HTERT RPE-1 (cell line): Measurements from ENCODE around the gene HOXD12.

Experiments used
- in situ Hi-C: fragments of 300-500 bp; cut with MboI; formaldehyde crosslinking; loops from 4 replicates; pipeline ENCODE4 v1.14.3; 2020; ENCODE audit warnings: low sequenced_read_pairs

HOXD12 gene

DNA sequence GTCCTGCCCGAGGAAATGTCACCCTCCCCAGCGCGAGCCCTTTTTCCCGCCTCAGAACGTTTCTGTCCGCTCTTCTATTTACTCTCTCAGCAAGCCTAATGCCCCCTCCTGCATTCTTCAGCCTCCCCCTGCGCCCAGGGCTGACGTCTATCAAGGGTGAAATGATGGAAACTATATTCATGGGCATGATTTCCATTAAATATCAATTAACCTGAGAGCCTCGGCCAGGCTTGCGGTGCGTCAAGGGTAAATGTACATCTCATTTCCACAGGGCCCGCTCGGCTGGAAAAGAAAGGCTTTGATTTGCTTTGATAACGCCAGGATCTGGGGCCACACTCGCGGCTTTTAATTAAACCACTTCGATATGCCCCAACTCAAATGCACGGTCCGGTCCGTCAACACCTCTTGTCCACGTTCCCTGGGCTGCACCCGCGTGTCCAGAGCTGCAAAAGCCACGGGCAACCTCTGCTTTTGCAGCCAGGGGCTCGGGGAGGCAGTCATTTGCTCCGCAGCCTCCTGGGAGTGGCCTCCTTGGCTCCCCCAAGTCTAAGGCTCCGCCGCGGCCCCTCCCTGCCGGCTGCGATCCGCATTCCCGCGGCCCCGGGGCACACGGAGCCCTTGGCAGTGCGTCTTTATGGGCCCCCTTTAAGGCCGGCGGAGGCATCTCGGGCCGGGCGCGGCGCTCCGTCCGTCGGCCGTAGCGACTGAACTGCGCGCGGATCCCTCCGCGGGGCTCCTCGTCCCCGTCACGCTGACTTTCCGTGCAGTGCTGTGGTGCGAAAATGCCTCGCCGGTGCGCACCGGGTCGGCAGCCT, 29.6 kb downstream of the HOXD12 start, which contains the start of gene HOXD8:
Gene HOXD8, plus strand, starts transcription at position 724 of the 815 bp plus-strand sequence. CDS start 662 bp downstream, outside the sequence.
- in situ Hi-C loops: loop anchor here (25.0 kb wide), 1 partner anchor 508 kb away; no protein-coding TSS in a partner anchor

DNA sequence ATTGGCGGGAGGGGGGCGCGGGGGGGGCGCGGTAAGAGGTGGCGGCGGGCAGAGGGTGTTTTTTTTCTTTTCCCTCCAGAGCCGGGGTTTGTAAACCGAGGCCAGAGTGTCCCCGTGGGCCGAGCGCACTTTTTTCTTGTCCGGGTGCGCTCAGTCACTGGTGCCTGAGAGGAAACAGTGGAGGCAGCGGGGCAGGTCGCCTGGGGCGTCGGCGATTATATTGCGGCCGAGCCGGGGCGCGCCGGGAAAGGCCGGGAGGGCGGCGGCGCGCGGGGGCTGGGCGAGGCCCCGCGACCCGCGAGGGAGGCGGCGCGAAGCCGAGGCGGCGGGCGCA, 30.2 kb downstream of the HOXD12 start:
- in situ Hi-C loops: loop anchor here (25.0 kb wide), 1 partner anchor 508 kb away; no protein-coding TSS in a partner anchor

GRCh38 chr2:176130147-176130956, 30.8 kb downstream of the HOXD12 start:
- in situ Hi-C loops: loop anchor here (25.0 kb wide), 1 partner anchor 507 kb away; no protein-coding TSS in a partner anchor

DNA sequence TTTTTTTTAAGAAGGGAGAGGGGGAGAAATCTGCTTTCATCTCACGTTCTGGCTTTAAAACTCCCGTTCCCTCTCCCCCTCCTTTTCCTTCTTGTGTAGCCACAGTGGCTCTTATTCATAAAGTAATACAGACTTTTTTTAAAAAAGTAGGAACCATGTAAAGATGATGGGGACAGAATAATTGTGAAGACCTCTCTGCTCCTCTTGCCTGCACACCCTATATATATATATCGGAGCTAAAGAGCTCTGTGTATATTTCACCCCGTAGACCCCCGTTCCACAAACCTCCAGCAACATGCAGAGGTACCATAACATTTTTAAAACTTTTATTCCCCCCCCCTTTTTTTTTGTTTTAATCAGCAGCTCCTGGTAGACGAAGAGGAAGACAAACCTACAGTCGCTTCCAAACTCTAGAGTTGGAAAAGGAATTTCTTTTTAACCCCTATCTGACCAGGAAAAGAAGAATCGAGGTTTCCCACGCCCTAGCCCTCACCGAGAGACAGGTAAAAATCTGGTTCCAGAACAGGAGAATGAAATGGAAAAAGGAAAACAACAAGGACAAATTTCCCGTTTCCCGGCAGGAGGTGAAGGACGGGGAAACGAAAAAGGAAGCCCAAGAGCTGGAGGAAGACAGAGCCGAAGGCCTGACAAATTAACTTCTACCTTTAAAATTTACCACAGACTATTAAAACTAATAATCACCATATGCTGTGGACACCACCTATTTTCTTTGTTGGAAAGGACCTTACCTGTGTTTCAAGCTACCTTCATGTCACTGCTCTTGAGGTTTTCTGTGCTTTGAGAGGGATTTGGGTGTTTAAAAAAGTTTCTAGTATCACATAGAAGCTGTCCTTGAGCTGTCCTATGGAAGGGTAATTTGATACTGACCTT, 31.6 kb downstream of the HOXD12 start:
- in situ Hi-C loops: loop anchor here (25.0 kb wide), 1 partner anchor 506 kb away; no protein-coding TSS in a partner anchor

DNA sequence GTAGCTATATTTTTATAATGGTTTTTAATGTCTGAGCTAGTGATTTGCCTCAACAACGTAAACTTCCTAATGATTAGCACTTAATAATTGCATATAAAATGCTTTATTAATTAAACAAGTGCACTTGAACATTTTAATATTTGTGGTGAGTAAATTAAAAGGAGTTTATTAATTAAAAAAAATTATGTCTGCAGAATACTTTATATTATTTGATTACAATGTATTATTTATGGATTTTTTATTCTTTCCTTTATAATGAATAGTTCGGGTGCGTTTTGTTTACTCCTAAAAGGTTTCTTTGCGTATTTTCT, 32.2 kb downstream of the HOXD12 start:
- in situ Hi-C loops: loop anchor here (25.0 kb wide), 1 partner anchor 505 kb away; no protein-coding TSS in a partner anchor

- in situ Hi-C loops: loop anchor here (25.0 kb wide), 1 partner anchor 505 kb away; no protein-coding TSS in a partner anchor
Measured at GRCh38 chr2:176132205-176133171, 32.9 kb downstream of the HOXD12 start.

DNA sequence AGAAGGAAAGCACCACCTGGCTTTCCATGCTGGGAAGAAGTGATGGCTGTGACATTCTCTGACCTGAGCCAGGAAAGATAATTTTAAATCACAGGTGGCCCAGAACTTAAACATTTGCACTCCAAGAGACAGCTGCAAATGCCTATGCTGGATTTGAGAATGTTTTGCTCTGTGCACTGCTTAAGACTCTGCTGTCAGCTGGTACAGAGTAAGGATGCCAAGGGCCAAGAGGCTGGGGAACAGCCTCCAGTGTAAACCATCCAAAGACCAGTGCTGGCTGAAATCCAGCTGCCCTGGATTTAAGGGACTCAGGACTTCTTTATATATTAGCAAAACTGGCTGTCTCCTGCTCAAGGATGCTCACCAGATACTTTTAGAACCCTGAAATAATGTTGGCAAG, 33.8 kb downstream of the HOXD12 start:
- in situ Hi-C loops: loop anchor here (25.0 kb wide), 1 partner anchor 504 kb away; no protein-coding TSS in a partner anchor

DNA sequence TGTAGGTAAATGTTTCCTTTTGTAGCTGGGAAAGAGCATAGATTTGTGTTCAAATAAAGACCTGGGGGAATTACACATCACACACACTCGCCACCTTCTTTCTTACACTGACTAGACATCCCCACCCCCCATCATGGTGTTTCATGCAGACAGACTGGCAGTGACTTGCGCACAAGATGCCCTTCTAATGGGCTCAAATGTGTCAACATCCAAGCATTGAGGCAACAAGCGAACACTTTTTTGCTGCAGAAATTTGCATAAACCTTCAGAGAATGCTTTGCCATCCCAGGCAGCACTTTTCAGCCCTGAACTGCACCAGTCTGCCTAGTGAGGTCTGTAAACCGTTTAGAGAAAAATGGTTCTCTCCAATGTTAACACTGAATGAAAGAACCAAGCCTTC, 34.4 kb downstream of the HOXD12 start:
- in situ Hi-C loops: loop anchor here (25.0 kb wide), 1 partner anchor 503 kb away; no protein-coding TSS in a partner anchor

DNA sequence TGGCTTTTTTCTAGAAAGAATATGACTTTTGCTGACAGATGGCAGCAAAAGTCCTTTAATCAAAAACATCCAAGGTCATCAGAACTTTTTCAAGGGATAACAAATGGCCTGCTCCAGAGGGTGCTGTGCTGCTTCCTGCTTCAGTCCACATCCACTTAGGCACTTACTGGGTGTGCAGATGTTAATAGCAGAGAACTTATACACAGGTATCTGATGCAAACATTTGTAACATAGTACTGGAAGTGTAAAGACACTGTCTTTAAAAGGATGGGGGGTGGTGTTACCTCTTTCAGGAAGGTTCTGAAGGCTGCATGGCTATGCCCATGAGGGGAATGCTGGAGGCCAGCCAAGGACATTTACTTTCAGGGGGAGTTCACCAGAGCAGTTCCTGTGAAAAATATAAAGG, 35.4 kb downstream of the HOXD12 start:
- in situ Hi-C loops: loop anchor here (25.0 kb wide), 1 partner anchor 502 kb away; no protein-coding TSS in a partner anchor

DNA sequence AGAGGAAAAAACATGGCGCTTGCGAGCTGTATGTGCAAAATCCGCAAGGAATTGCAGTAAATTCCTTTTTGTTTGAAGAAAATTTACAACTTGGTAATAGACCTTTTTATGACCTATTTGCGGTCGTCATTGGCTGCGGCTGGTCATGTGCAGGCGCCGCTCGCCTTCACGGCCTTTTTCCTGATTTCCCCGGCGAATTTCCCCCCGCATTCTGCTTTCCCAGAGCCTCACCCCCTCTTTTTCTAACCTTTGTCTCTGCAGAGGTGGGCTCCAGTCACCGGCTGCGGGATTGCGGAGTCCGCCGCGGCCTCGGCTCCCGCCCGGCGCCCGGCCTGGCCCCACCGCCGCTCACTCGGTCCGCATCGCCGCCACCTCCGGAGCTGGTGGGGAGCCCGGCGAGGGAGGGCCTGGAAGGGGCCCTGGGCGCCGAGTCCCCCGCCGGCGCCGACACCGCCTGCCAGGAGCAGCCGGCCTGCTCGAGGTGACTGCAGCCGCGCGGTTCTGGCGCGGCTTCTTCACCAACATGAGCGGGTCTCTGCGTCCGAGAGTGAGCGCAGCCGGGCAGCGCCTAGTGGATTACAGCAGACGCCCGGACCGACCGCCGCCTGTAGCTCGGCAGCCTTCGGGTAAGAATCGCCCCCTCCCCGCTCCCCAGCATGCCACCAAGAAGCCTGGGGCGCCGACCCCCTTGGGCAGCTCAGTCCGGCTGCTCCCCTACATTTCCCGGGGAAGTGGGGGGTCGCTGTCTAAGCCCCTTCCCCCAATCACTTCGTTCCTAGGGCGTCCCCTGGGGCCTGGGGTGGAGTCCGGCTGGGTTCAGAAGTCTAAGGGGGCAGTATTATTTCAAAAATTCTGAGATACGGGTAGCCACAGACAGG, 37.0 kb downstream of the HOXD12 start:
- in situ Hi-C loops: loop anchor here (25.0 kb wide), 1 partner anchor 501 kb away; no protein-coding TSS in a partner anchor

- in situ Hi-C loops: loop anchor here (25.0 kb wide), 1 partner anchor 500 kb away; no protein-coding TSS in a partner anchor
Measured at GRCh38 chr2:176137252-176137580, 37.6 kb downstream of the HOXD12 start.

DNA sequence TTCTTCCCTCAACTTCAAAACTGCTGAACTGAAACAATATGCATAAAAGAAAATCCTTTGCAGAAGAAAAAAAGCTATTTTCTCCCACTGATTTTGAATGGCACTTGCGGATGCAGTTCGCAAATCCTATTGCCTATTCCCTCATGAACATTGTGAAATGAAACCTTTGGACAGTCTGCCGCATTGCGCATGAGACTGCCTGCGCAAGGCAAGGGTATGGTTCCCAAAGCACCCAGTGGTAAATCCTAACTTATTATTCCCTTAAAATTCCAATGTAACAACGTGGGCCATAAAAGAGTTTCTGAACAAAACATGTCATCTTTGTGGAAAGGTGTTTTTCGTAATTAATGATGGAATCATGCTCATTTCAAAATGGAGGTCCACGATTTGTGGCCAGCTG, 38.3 kb downstream of the HOXD12 start:
- in situ Hi-C loops: loop anchor here (25.0 kb wide), 1 partner anchor 499 kb away; no protein-coding TSS in a partner anchor

GRCh38 chr2:176138526-176138922, 38.9 kb downstream of the HOXD12 start:
- in situ Hi-C loops: loop anchor here (25.0 kb wide), 1 partner anchor 499 kb away; no protein-coding TSS in a partner anchor

DNA sequence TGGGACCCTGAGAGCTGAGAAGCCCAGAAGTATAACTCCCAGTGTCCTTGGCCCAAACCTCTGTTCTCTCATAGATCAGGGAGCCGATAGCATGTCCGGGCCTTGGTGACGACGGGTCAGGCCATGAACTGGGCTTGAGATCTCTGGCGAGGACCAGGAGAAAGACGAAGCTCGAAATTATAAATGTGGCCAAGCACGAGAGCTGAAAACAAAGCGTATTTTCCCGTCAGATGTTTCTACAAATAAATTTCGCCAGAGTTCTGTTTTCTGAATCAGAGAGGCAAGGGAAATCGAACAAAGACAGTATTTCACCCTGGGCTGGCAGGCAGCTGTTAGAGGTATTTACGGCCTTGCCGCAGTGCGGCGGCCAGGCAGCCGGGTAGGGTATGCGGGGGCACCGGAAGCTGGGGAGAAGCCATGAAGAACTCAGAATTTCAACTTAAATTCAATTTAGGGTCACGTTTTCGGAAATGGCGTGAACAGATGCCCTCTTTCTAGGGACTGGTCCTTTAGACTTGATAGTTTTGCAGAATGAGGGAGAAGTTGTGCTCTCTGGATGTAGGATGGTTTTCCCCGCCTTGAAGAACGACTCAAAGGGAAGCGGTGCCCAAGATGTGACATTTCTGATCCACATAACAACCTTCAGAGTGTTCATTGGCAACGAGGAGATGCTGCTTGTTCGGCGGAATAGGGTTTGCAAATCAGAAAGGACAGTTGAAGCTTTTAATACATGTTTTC, 39.5 kb downstream of the HOXD12 start:
- in situ Hi-C loops: loop anchor here (25.0 kb wide), 1 partner anchor 498 kb away; no protein-coding TSS in a partner anchor

DNA sequence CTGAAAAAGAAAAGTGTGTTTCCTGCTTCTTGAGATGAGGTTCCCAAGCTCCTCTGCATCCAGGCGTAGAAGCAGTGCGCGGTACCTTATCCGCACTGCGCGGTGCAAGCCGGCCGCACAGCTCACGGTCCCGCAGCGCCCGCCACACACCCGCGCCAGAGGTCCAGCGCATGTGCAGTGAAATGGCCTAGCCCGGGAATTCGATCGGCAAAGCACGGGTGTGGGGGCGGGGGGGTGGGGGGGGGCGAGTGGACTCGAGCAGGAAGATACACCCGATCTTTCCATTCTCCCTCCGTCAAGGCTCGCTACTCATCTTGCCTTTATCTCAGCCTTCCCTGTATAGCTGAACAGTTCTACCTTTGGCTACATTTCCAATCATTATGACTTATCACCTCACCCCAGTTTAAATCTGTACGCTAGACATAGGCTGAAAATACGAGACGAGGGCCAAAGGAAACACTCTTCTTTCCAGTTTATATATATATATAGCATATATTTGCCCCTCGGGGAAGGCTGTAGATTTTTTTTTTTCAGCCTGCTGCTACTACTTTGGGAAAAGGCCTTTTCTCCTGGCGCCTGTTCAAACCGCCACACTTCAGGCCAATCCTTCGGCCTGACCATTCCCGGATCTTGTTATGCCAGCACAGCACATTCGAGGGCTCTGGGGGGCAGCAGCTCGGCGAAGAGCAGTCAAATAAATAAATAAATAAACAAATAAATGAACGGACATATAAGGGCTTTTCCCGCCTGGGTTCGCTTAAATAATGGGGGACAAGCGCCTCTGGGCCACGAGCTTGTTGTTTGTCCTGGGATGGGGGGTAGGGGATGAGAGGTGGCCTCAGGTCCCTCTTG, 40.3 kb downstream of the HOXD12 start:
- in situ Hi-C loops: loop anchor here (25.0 kb wide), 1 partner anchor 497 kb away; no protein-coding TSS in a partner anchor
